ENCODE data around the gene ADAMTS14. TPM values are rescaled to one million over a fixed set of nuclear protein-coding genes. Genes with fewer than 3 reads are reported as not detected.

Gene ADAMTS14
- total RNA-seq, 3 donors from 2014 or later: under 0.01 to 0.15 (median under 0.01) TPM

- no peak overlapping the region for H3K27ac ChIP-seq
- no peaks in the 10 kb centered on the region for H3K9me3 ChIP-seq
- intact Hi-C loops (cut with DNase I; ENCODE audit: low total_unique reads): no loop called here
- DNase-seq (ENCODE audit: low spot score in 2 of 2): no peak
- H3K4me3 ChIP-seq: no peak overlapping the region
- no peak for TF ChIP-seq POLR2AphosphoS5 (IDR thresholded peaks at IDR 0.05)
- no peak for TF ChIP-seq CTCF (IDR thresholded peaks at IDR 0.05)
- no peak for TF ChIP-seq POLR2A (IDR thresholded peaks at IDR 0.05)
- H3K36me3 ChIP-seq: no peaks in the 10 kb centered on the region
- no peaks in the 10 kb centered on the region for H3K4me1 ChIP-seq
- H3K27me3 ChIP-seq: no peaks in the 10 kb centered on the region
These were observed 26.9 kb downstream of the ADAMTS14 start for GRCh38 chr10:70699063-70699658.

GRCh38 chr10:70699659-70700174 is 27.4 kb downstream of the ADAMTS14 start:
- H3K36me3 ChIP-seq: no peaks in the 10 kb centered on the region
- H3K9me3 ChIP-seq: no peaks in the 10 kb centered on the region
- H3K4me3 ChIP-seq: no peak overlapping the region
- no peak for TF ChIP-seq CTCF (IDR thresholded peaks at IDR 0.05)
- no peak for TF ChIP-seq POLR2A (IDR thresholded peaks at IDR 0.05)
- no peak for TF ChIP-seq POLR2AphosphoS5 (IDR thresholded peaks at IDR 0.05)
- no peak for DNase-seq (ENCODE audit: low spot score in 2 of 2)
- intact Hi-C loops (cut with DNase I; ENCODE audit: low total_unique reads): no loop called here
- no peaks in the 10 kb centered on the region for H3K4me1 ChIP-seq
- no peaks in the 10 kb centered on the region for H3K27me3 ChIP-seq
- no peak overlapping the region for H3K27ac ChIP-seq

- TF ChIP-seq CTCF (IDR thresholded peaks at IDR 0.05) (no peak), POLR2AphosphoS5 (IDR thresholded peaks at IDR 0.05) (no peak), POLR2A (IDR thresholded peaks at IDR 0.05) (no peak)
- Histone ChIP-seq H3K36me3 (no peaks in the 10 kb centered on the region), H3K4me3 (no peak overlapping the region), H3K4me1 (no peaks in the 10 kb centered on the region), H3K27ac (no peak overlapping the region), H3K27me3 (no peaks in the 10 kb centered on the region), H3K9me3 (no peaks in the 10 kb centered on the region)
- DNase-seq (ENCODE audit: low spot score in 2 of 2): no peak
- intact Hi-C loops (cut with DNase I; ENCODE audit: low total_unique reads): no loop called here
These were observed 30.0 kb downstream of the ADAMTS14 start for GRCh38 chr10:70702190-70702763.

- Histone ChIP-seq H3K4me1 (no peaks in the 10 kb centered on the region), H3K4me3 (no peak overlapping the region), H3K36me3 (no peaks in the 10 kb centered on the region), H3K27ac (no peak overlapping the region), H3K27me3 (no peaks in the 10 kb centered on the region), H3K9me3 (no peaks in the 10 kb centered on the region)
- TF ChIP-seq CTCF (IDR thresholded peaks at IDR 0.05) (no peak), POLR2A (IDR thresholded peaks at IDR 0.05) (no peak), POLR2AphosphoS5 (IDR thresholded peaks at IDR 0.05) (no peak)
- intact Hi-C loops (cut with DNase I; ENCODE audit: low total_unique reads): no loop called here
- DNase-seq (ENCODE audit: low spot score in 2 of 2): no peak
These were observed 31.9 kb downstream of the ADAMTS14 start for GRCh38 chr10:70704211-70704610.

- Histone ChIP-seq H3K27me3 (no peaks in the 10 kb centered on the region), H3K4me1 (no peaks in the 10 kb centered on the region), H3K9me3 (no peaks in the 10 kb centered on the region), H3K4me3 (no peak overlapping the region), H3K36me3 (no peaks in the 10 kb centered on the region), H3K27ac (no peak overlapping the region)
- no peak for TF ChIP-seq POLR2AphosphoS5 (IDR thresholded peaks at IDR 0.05)
- TF ChIP-seq POLR2A (IDR thresholded peaks at IDR 0.05): no peak
- TF ChIP-seq CTCF (IDR thresholded peaks at IDR 0.05): no peak
- no peak for DNase-seq (ENCODE audit: low spot score in 2 of 2)
- intact Hi-C loops (cut with DNase I; ENCODE audit: low total_unique reads): loop anchor here (5.0 kb wide), 1 partner anchor 413 kb away; no protein-coding TSS in a partner anchor
These were observed 33.0 kb downstream of the ADAMTS14 start for GRCh38 chr10:70705121-70705861.
